Cardiac ventricle fibroblast (primary cell): ENCODE data around the gene PLA2G7. TPM values are rescaled to one million over a fixed set of nuclear protein-coding genes. Genes with fewer than 3 reads are reported as not detected.

Source experiments
- total RNA-seq: library from RNA; depleted of rRNA; stranded (reverse); fragments of >200 nt; gene quantifications from 2 replicates; pipeline ENCODE4 v1.2.3, GENCODE V29; 2015

The PLA2G7 gene
- total RNA-seq = not detected in 2 replicates

GRCh38 chr6:46734867-46735719 is at the start of gene PLA2G7:
Gene PLA2G7 (minus strand): TSS chr6:46735375. CDS start chr6:46722891, 12,484 bp downstream.

GRCh38 chr6:46746696-46747095 is 11.5 kb upstream of the PLA2G7 start, which contains the start of gene ANKRD66:
Gene ANKRD66 (plus strand): TSS chr6:46746933. CDS start chr6:46751949, 5,016 bp downstream.

GRCh38 chr6:46687619-46688097 is 47.5 kb downstream of the PLA2G7 start, which contains the start of gene TDRD6:
Gene TDRD6 (plus strand): TSS chr6:46687885. CDS start chr6:46688129, 244 bp downstream.

Other genes with a start within 250 kb of the PLA2G7 start
- 0.10 and 0.37 TPM in 2 replicates for gene RCAN2, start 243.9 kb downstream of the PLA2G7 start, total RNA-seq
- 0.05 and 0.19 TPM in 2 replicates for gene CYP39A1, start 82.6 kb downstream of the PLA2G7 start, total RNA-seq
- 0.73 and 1.7 TPM in 2 replicates for gene SLC25A27, start 82.4 kb downstream of the PLA2G7 start, total RNA-seq
- gene TDRD6, start 47.5 kb downstream of the PLA2G7 start, total RNA-seq = under 0.01 TPM in 1 of 2 replicates, not detected in the other
- not detected in 2 replicates for gene ANKRD66, start 11.6 kb upstream of the PLA2G7 start, total RNA-seq
- gene MEP1A, start 58.0 kb upstream of the PLA2G7 start, total RNA-seq = not detected in 2 replicates
- 3.8 and 5.1 TPM in 2 replicates for gene ADGRF5, start 186.6 kb upstream of the PLA2G7 start, total RNA-seq